ENCODE measurements around the gene BIRC7. TPM values are rescaled to one million over a fixed set of nuclear protein-coding genes. Genes with fewer than 3 reads are reported as not detected.

The BIRC7 gene
- total and polyA plus RNA-seq, 2 donors (not counting 3 experiments of a cell fraction or from before 2014, with no cell fraction given) = not detected

DNA sequence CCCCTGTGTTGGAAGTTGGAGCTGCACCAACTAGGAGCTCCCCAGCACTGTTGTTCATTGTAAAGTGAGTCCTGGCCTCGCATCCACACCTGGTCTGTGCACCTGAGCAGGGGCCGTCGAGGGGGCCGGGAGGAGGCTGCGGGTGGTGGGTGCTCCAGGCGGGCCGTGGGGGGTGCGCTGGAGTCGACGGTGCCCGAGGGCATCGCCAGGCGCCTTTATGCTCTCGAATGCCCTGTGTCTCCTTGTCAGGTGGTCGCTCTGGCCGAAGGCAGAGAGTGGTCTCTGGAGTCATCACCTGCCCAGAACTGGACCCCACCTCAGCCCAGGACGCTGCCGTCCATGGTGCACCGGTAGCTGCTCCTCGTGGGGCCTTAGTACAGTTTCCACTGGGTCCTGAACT lies 41.3 kb downstream of the BIRC7 start:
- BruUV-seq (replicated peaks) = no TSS peak
- Histone ChIP-seq H3K27me3 (ENCODE audit: control insufficient read depth in 2 of 2, insufficient read depth in 2 of 2, low read length in 2 of 2) (no peaks in the 10 kb centered on the region), H3K9me3 (replicated peaks; ENCODE audit: control insufficient read depth, insufficient read depth, low read length) (no peaks in the 10 kb centered on the region), H3K27ac (ENCODE audit: insufficient read depth, low read depth, low read length) (no peak overlapping the region), H3K9ac (replicated peaks; ENCODE audit: extremely low read depth, insufficient read depth, low read length) (no peak overlapping the region), H2AFZ (ENCODE audit: low read depth, low read length) (no peak overlapping the region), H3K4me2 (ENCODE audit: insufficient read depth, low read length) (no peak overlapping the region), H3K4me1 (ENCODE audit: control insufficient read depth, extremely low read depth, insufficient read depth, low read length) (peaks cover 6% of the 10 kb centered on the region), H4K20me1 (replicated peaks; ENCODE audit: control insufficient read depth, extremely low read depth, insufficient read depth, low read length) (no peaks in the 10 kb centered on the region), H3K36me3 (ENCODE audit: control insufficient read depth in 2 of 2, extremely low read depth in 1 of 2, insufficient read depth in 2 of 2, low read length in 2 of 2) (peaks cover 2 to 46% of the 10 kb centered on the region in 2 experiments), H3K79me2 (ENCODE audit: control insufficient read depth, insufficient read depth, low read length) (peaks cover 47% of the 10 kb centered on the region), H3K9me1 (replicated peaks; ENCODE audit: control insufficient read depth, extremely low read depth, insufficient read depth, low read length) (no peaks in the 10 kb centered on the region), H3K4me3 (replicated peaks in 1 of 3; ENCODE audit: insufficient read depth in 1 of 3, low read depth in 1 of 3, low read length in 3 of 3) (no peak overlapping the region)
- ChIA-PET POLR2A (no interaction called here), CTCF (interaction anchor here (1.0 to 1.7 kb wide), 2 partner anchors 32 to 53 kb away, joined by 3 to 10 read pairs; no protein-coding TSS in a partner anchor)
- FAIRE-seq (no peak), DNase-seq (ENCODE audit: low read depth, low spot score) (no peak)
- dilution Hi-C loops (cut with MboI; ENCODE audit: extremely low pct_ligation_motif_present, low sequenced_read_pairs) = no loop called here
- TF ChIP-seq POLR2A (IDR thresholded peaks at IDR 0.05; ENCODE audit: low read depth, low read length) (no peak), MYC (IDR thresholded peaks at IDR 0.05; ENCODE audit: low read depth, low read length) (no peak), POLR2AphosphoS5 (IDR thresholded peaks at IDR 0.05; ENCODE audit: insufficient read depth, low read depth, low read length) (no peak)
- TF ChIP-seq, protein P1, sequence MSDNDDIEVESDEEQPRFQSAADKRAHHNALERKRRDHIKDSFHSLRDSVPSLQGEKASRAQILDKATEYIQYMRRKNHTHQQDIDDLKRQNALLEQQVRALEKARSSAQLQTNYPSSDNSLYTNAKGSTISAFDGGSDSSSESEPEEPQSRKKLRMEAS (IDR thresholded peaks at IDR 0.05; ENCODE audit: insufficient read depth, insufficient read length) = no peak
- intact Hi-C loops (cut with micrococcal nuclease) = no loop called here

DNA sequence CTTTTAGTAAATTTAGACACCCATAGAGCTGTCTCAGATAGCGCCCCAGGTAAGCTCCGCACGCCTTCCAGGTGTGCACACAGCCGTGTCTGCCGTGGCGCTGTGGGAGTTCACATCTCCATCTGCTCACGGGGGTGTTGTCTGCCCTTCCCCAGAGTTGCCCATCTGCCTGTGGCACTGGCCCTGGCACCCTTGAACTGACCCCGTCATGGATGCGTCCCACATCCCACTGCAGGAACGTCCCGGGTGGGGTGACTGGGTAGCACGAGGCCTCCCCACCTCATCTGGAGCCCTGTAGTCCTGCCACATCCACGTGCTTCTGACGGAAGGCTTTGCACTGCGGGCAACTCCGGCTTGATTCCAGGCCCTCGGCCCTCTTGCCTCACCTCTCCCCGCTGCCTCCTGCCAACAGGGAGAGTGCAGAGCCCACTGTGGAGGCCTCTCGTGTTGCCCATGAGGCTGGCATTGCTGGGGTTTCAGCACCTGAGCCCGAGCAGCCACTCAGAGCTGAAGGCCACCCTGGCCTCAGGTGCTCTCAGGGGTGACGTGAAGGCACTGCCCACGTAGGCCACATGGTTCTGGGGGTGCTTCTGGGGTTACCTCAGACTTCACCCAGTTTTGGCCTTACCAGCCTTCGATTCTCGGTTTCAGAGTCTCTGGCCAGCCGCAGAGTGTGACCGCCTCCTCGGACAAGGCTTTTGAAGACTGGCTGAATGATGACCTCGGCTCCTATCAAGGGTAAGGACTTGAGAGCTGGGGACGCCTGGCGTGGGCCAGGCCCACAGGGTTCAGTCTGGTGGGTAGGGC lies 42.0 kb downstream of the BIRC7 start:
- no peak overlapping the region for H3K9ac ChIP-seq (replicated peaks; ENCODE audit: extremely low read depth, insufficient read depth, low read length)
- H3K4me2 ChIP-seq (ENCODE audit: insufficient read depth, low read length) = no peak overlapping the region
- peaks cover 2 to 51% of the 10 kb centered on the region in 2 experiments for H3K36me3 ChIP-seq (ENCODE audit: control insufficient read depth in 2 of 2, extremely low read depth in 1 of 2, insufficient read depth in 2 of 2, low read length in 2 of 2)
- no peaks in the 10 kb centered on the region for H4K20me1 ChIP-seq (replicated peaks; ENCODE audit: control insufficient read depth, extremely low read depth, insufficient read depth, low read length)
- H3K4me1 ChIP-seq (ENCODE audit: control insufficient read depth, extremely low read depth, insufficient read depth, low read length) = peaks cover 6% of the 10 kb centered on the region
- dilution Hi-C loops (cut with MboI; ENCODE audit: extremely low pct_ligation_motif_present, low sequenced_read_pairs) (no loop called here), intact Hi-C loops (cut with micrococcal nuclease) (no loop called here)
- H3K9me1 ChIP-seq (replicated peaks; ENCODE audit: control insufficient read depth, extremely low read depth, insufficient read depth, low read length) = no peaks in the 10 kb centered on the region
- no peaks in the 10 kb centered on the region for H3K27me3 ChIP-seq (ENCODE audit: control insufficient read depth in 2 of 2, insufficient read depth in 2 of 2, low read length in 2 of 2)
- POLR2A ChIA-PET = no interaction called here
- no peak overlapping the region for H2AFZ ChIP-seq (ENCODE audit: low read depth, low read length)
- TF ChIP-seq EZH2 (IDR thresholded peaks at IDR 0.05; ENCODE audit: borderline replicate concordance, low read depth, low read length, severe bottlenecking) = no peak
- no peak for TF ChIP-seq POLR2AphosphoS5 (IDR thresholded peaks at IDR 0.05; ENCODE audit: insufficient read depth, low read depth, low read length)
- no peak for TF ChIP-seq POLR2A (IDR thresholded peaks at IDR 0.05; ENCODE audit: low read depth, low read length)
- no peak for TF ChIP-seq GATA2 (IDR thresholded peaks at IDR 0.05; ENCODE audit: insufficient read depth, insufficient read length, low read depth, low read length)
- TF ChIP-seq FOS (IDR thresholded peaks at IDR 0.05; ENCODE audit: borderline replicate concordance, insufficient read depth, low read length) = no peak
- TF ChIP-seq, protein P1 (IDR thresholded peaks at IDR 0.05; ENCODE audit: insufficient read depth, insufficient read length) = no peak
- no peak for TF ChIP-seq JUN (IDR thresholded peaks at IDR 0.05; ENCODE audit: borderline replicate concordance, insufficient read depth, insufficient read length, low read depth)
- TF ChIP-seq, protein P2, sequence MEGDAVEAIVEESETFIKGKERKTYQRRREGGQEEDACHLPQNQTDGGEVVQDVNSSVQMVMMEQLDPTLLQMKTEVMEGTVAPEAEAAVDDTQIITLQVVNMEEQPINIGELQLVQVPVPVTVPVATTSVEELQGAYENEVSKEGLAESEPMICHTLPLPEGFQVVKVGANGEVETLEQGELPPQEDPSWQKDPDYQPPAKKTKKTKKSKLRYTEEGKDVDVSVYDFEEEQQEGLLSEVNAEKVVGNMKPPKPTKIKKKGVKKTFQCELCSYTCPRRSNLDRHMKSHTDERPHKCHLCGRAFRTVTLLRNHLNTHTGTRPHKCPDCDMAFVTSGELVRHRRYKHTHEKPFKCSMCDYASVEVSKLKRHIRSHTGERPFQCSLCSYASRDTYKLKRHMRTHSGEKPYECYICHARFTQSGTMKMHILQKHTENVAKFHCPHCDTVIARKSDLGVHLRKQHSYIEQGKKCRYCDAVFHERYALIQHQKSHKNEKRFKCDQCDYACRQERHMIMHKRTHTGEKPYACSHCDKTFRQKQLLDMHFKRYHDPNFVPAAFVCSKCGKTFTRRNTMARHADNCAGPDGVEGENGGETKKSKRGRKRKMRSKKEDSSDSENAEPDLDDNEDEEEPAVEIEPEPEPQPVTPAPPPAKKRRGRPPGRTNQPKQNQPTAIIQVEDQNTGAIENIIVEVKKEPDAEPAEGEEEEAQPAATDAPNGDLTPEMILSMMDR (IDR thresholded peaks at IDR 0.05; ENCODE audit: extremely low read depth in 1 of 2, insufficient read depth in 1 of 2, low read depth in 1 of 2, low read length in 2 of 2) = no peak
- TF ChIP-seq MYC (IDR thresholded peaks at IDR 0.05; ENCODE audit: low read depth, low read length) = no peak
- BruUV-seq (replicated peaks) = no TSS peak
- peaks cover 47% of the 10 kb centered on the region for H3K79me2 ChIP-seq (ENCODE audit: control insufficient read depth, insufficient read depth, low read length)
- H3K4me3 ChIP-seq (replicated peaks in 1 of 3; ENCODE audit: insufficient read depth in 1 of 3, low read depth in 1 of 3, low read length in 3 of 3) = no peak overlapping the region
- CTCF ChIA-PET = interaction anchor here (1.7 kb wide), 1 partner anchor 54 kb away, joined by 10 read pairs; no protein-coding TSS in a partner anchor
- FAIRE-seq (no peak), DNase-seq (ENCODE audit: low read depth, low spot score) (no peak)
- H3K9me3 ChIP-seq (replicated peaks; ENCODE audit: control insufficient read depth, insufficient read depth, low read length) = no peaks in the 10 kb centered on the region
- H3K27ac ChIP-seq (ENCODE audit: insufficient read depth, low read depth, low read length) = no peak overlapping the region

All from endothelial cell of umbilical vein (primary cell).